HG02885 (cell line): ENCODE measurements around the gene STK39.

ENCODE experiments used
- ATAC-seq: cut with Tn5 transposase; IDR thresholded peaks from one replicate; pipeline ENCODE4 v1.9.1; 2021; ENCODE audit warnings: mild to moderate bottlenecking; ENCODE audit not compliant: unreplicated experiment, poor library complexity

Gene STK39

DNA sequence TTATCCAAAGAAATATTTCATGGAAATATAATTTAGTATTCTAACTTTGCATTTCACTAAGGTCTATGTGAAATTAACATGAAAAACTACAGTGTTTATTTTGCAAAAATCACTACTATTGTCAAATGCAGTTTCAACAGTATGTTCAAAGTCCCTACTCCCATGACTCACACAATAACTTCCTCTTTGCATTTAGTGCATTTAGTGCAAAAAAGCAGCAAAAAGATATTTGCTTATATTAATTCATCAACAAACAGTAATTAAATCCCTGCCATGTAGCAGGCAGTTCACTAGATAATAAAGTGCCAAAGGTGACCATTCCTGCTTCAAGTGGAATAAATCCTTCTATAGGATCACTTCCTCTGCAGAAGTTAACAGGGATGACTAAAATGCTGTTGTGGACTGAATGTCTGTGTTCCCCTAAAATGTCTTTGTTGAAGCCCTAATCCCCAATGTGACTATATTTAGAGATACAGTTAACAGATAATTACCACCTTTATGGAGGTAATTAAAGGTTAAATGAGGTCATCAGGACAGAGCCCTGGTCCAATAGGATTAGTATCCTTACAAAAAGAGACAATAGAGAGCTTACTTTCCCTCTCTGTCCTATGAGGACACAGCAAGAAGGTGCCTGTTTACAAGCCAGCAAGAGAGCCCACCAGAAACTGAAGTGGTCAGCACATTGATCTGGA lies 61.7 kb downstream of the STK39 start:
- no peak for ATAC-seq

DNA sequence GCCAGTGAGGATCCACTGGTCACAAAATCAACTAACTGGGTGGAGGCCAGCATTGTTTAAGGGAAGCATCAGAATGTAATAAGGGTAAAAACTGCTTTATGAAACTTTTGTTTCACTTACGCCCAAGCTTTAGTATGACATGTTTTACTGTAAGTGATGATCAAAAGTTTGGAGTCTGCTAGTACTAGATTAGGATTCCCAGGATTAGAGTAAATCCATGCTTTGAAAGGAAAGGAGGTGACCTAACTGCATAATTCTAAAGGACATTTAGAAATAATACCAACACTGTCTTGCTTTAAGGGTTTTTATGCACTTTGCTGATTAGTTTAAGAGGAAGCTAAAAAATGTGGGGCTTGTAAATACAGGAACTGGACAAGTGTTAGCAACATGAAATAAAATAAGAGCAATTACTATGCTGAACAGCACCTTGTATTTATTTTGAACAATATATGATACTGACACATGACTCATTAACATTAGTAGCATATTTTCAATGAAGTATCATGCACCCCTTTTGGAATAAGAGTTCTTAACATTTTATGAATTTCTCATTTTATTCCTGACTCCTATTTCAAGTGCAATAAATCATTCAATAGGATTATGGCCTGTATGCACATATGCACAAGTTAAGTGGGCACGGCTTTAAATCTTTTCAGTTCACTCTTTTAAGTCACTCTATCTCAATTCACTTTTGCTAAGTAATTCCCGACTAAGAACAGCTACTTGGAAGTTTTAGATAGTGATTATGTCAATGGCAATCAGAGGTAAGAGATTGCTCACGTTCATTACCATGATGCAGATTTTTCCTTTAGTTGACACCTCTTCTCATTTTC lies 62.5 kb downstream of the STK39 start:
- no peak for ATAC-seq

DNA sequence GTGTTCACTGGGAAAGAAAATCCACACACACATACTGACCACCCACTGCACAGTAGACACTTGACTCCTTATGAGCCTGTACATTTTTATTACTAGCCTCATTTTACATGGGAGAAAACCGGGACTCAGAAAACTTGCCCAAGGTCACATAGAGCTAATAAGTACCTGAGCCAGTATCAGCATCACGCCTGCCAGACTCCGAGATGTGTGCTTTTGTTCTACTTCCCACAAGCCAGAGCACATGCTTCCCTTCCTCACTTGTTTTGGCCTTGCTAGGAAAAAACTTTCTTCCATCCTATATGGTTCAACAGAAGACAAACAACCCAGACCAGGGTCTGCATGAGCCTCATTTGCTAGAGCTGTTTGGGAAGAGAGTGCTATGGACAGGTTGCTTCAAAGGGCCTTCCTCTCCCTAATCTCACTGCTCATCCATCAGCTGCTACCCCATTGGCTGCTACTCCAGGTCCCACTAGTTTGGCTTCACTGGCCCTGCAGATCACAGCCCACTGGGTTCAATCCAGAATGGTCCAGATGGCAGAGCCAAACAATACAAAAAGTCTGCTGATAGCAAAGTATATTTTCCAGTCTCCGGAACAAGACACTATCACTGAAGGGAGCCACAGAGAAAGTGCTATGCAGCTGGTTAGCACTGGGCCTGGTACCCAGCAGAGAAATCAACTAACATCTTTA lies 63.9 kb downstream of the STK39 start:
- no peak for ATAC-seq

DNA sequence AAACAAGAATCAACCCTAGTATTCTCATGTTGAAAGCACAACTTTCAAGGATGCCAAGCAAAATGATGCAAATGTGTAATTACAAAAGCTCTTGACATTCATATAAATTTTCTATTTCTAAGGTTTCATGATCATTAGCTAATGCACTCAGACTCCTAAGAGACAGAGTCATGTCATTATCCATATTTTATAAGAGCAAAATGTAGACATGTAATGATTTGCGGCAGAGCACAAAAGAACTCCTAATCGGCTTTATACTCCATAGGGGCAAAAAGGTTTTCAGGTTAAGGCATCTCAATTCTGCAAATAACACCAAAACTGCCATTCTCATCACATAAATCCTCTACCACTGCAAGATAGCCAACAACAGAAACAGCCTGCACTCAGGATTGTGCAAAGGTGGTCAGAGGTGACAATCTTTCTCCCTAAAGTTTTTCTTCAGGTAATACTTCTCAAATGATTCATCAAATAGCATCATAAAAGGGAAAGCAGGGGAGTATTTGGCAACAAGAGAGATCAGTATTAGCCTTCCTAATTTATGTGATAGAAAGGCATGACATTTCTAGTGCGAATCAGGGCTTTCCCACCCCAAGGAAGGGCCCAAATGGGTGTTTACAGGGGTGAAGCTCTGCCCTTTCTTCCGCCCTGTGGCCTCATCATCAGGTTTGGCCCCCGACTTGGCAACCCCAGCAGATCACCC lies 64.7 kb downstream of the STK39 start:
- ATAC-seq, result no peak

DNA sequence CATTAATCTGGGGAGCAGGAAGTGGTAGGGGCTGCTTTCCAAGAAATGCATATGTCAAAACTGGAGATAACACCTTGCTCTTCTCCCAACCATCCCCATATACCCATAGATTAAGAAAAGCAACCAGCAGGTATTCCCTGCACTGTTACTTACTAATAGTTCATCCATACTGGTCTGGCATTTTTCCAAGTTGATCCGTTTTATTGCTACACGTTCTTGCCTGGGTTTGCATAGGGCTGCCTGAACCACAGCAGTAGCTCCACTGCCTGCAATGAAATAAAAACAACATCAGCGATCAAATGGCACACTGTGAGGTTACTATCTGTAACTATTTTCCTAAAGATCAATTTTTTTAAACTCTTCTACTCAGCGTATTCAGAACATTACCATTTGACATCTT lies 65.6 kb downstream of the STK39 start:
- no peak for ATAC-seq

DNA sequence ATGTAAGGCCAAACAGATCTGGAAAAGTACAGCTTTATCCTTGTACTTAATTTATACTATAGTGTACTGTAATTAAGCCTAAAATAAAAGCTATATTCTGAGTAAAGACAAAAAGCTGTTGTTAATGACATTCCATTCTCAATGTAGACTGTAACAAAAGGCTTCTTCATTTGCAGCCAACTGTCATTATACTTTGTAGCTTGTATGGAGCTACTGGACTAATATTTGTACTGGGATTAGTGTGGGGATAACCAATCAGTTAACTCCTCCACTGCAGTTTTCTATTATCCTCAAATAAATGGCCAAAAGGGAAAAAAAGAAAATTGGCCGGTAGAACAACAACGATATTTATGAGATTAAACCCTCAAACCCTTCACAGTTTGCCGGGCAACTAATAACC lies 66.5 kb downstream of the STK39 start:
- ATAC-seq, result no peak

DNA sequence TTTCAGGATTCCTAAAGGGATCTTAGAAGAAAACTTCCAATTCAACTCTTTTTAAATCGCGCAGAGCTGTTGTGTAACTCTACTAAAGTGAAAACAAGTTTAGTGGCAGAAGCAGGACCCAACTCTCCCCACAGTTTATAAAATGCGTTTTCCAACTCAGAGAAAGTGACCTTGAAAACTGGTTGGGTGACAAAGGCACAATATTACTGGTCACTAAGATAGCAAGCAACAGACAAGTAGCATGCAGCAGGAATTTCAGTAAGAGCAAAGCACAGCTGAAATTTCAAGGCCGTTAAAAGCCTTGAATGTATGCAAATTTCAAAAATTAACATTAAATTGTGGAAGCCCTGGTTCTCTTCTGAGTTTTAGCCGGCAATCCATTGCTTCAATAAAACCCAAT lies 66.9 kb downstream of the STK39 start:
- ATAC-seq, result no peak

DNA sequence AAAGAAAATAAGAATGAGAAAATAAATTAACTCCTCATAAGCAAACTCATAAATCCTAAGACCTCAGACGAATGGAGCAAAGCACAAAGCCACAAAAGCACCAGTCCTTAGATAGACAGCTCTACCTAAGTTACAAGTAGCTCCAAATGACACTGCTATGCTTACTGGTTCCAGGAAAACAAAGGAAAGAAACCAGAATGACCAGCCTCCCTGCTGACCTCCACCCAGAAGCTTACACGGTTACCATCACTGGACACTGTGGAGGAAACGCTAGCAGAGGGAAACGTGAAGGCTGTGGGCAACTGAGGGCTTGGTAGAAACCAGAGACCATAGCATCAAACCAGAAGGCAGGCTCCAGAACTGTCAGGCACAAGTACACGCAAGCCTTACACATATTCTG lies 67.8 kb downstream of the STK39 start:
- ATAC-seq, result no peak

DNA sequence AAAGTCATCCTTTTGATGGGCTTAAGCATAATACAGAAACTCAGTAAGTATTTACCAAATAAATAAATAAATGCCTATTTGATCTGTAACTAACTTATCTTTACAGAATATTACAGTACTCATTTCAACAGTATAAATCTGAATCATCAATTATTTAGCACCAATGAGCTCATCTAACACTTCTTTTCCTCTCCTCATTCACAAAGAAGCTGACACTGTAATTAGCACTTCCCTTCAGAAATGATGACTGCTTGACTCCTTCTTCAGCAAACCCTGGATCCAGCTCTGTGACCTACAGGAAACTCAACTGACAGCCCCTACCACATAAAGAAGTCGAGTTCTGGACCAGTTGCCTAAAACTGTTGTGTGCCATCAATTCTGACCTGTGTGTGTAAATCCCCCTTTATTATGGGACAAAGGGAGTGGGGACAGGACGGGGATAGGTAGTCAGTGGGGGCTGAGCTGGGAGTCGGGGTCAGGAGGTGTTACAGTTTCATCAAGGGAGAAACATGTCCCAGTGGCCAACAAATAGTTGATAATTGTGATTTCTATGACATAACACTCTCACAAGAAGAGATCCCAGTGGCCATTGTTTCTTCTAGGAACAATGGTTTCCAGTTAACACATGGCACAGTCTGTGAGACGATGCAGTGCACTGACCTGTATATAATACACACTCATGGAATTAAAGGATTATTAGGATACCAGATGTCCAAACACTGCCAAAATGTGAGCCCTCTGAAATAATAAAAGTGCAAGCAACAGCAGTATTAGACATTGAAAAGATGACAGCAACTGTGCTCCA lies 68.7 kb downstream of the STK39 start:
- ATAC-seq, result no peak

DNA sequence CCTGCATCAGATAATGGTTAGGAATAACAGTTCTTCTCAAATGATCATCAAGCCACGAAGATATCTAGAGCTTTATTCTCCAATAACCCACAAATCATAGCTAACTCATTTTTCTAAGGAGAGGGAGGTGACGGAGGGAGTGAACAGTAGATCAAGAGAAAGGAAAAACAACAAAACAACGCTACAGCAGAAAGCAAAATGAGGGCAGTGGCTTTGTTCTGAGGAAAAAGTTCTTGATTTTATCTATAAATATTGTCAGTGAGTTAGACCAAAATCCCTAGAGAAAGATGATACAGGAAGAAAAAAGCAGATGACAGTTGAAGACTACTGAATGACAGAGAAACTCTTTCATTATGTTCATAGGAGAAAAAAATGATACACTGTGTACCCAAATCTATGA lies 71.0 kb downstream of the STK39 start:
- ATAC-seq, result no peak

DNA sequence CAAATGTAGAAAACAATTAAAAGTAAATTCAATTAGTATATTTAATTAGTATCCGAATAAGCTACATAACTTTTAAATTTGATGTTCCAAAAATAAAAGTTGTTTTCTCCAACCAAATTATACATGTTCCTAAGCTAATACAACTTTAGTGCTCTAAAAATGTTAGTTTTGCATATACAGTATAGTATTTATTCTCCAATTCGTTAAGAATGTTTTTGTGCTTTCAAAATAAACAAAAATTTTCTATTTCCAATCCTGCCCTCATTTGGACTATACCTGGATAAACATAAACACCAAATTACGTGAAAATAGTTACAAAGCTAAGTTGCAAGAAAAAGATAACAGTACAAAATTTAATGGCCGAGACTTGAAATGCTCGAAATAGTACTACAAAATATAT lies 71.9 kb downstream of the STK39 start:
- no peak for ATAC-seq

DNA sequence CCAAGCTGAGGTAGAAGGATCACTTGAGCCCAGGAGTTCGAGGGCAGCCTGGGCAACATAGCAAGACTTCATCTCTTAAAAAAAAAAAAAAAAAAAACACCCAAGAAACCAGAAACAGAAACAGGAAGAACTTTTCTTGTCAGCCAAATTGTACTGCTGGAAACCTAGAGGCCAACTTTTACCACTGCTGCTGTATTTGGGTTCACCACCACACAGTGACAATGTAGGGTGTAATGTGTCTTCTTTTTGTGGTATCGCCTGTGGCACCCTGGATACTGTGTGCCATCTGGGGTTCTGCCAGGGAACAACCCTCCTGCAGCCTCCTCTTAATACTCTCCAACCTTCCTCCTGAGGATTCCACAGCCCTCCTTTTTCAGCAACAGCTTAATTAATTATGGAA lies 72.6 kb downstream of the STK39 start:
- no peak for ATAC-seq

DNA sequence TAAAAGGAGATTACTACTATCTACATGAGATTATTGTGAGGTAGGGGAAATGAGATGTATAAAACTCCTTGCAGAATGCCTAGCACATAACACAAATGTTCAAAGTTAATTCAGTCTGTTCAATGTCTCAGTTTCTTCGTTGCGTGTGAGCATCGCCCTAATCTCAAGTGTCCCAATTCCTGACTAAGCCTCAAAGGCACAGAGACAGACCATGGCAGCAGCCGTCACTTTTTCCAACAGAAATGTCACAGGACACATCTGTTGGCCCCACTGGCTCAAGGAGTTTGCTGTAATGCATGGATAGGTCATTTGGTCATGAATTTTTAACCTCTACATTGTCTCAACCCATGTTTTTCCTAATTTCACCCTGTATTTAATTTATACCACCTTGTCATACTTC lies 75.3 kb downstream of the STK39 start:
- ATAC-seq, result no peak

DNA sequence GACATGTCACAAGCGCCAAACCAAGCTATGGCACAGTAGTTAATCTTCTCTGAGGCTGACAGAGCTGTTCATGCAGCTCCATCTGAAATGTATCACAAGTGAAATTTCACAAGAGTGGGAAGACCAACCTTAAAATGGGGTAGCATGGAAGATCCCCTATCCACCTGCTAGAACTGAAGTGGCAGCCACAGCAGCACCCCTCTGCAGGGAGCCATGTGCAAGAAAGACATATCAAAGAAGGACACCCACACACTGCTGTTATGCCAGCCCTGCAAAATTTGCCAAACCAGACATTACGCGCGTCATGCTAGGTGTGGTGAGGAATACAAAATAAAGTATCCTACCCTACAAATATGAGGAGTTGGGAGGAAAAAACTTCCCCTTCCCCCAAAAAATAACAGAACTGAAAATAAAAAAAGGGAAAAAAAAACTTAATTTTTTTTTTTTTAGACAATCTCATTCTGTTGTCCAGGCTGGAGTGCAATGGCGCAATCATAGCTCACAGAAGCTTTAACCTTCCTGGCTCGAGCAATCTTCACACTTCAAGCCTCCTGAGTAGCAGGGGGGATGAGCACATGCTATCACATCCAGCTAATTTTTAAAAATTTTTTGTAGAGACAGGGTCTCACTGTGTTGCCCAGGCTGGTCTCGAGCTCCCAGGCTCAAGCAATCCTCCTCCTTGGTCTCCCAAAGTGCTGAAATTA lies 76.2 kb downstream of the STK39 start:
- no peak for ATAC-seq

DNA sequence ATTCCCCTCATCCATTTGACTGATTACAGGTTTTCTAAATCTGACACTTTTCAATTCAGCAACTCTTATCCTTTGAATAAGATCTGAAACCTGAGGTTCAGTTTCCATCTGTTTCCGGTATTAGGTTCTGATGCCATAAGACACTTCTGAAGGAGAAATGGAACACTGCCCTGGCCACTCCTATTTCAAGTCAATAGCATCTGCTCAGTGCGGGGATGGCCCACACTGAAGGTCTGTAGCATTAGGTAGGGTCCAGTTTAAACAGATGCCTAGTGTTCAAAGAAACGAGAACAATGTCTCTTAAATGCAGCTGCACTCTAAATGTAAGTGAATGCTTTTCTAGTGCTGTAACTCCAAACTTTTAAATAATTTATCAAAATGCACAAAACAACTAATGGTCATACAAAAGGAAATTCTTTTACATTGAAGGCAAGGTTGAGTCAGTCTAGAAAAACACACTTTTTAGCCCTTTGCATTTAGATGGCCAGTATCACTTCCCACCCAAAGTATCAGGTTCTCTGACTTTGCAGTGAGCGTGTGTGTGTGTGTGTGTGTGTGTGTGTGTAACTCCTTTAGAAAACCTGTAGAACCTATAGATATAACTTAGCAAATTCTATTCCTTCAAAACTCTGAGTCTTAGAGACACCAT lies 78.2 kb downstream of the STK39 start:
- ATAC-seq, result no peak

DNA sequence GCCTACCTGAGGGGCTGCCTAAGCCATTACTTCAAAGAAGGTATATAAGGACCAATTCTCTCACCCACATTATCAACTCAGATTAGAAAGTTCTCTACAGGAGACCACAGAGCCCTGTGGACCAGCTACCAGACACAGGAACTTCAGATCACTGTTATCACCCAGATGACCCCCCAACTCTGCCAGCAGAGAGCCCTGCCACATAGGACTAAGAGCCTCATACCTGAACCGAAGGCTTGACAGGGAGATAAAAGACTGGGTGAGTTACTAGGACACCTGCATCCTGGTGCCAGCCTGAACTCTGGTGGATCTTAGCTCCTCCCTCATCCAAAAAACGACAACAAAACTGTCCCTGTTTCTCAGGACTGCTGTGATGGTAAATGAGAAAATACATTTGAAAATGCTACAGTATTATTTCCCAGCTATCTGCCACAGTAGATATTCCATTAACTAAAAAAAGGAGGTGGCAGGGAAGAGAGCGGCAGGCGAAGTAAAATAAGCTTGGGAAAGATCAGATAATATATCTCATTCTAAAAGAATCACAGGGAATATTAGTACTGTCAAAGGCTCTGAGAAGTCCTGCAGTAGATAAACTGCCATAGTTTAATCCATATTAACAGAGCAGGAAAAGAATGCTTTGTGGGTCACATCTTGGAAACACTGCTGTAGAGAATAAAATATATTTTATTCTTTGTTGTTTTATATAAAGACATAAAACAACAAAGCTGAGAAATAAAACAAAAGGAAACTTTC lies 79.7 kb downstream of the STK39 start:
- ATAC-seq, result no peak

DNA sequence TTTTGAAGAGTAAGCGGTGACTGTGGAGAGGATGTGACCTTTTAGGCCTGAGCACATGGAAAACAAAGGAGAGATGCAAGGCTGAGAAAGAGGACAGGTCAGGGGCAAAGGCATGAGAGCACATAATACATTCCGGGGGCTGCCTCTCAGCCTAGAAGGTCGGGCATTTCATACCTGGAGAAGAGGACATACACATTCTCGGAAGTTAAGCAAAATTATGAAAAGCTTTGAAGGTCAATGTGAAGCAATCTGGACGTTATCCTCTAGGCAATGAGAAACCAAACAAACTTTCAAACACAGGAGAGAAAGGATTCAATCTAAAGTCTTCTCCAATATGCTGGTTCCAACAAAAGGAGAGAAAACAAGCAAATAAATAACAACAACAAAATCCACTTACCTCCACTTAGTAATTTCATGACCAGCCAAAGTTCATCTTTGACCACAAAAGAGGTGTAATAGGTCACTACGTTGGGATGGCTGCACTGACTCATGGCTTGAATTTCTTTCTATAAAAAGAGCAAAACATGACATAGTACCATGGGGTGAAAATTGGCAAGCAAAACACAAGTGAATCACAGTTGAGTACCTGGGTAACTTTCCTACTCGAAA lies 80.4 kb downstream of the STK39 start:
- no peak for ATAC-seq
